WTC11 (cell line): ENCODE results near the gene ELAVL1.

Source experiments
- ATF3 ChIP-seq: sonication (generic); formaldehyde crosslinking; conservative IDR thresholded peaks from 2 replicates; pipeline ENCODE4 v1.8.1; 2022; ENCODE audit warnings: mild to moderate bottlenecking, missing genetic modification reagents
- CTCF ChIP-seq: fragments of 200-600 bp; IDR thresholded peaks from 2 replicates; pipeline ENCODE4 v1.8.0; 2022; ENCODE audit warnings: antibody characterized with exemption
- NFE2L1 ChIP-seq: sonication (generic); formaldehyde crosslinking; IDR thresholded peaks from 2 replicates; pipeline ENCODE4 v1.8.1; 2023; ENCODE audit warnings: missing genetic modification reagents
- NR1H2 ChIP-seq: sonication (generic); formaldehyde crosslinking; IDR thresholded peaks from 2 replicates; pipeline ENCODE4 v1.9.0; 2021; ENCODE audit warnings: mild to moderate bottlenecking, moderate library complexity, missing genetic modification reagents
- PREB ChIP-seq: sonication (generic); formaldehyde crosslinking; IDR thresholded peaks from 2 replicates; pipeline ENCODE4 v1.8.1; 2022; ENCODE audit warnings: mild to moderate bottlenecking, missing genetic modification reagents, moderate library complexity, borderline replicate concordance
- TP53 ChIP-seq: sonication (generic); formaldehyde crosslinking; IDR thresholded peaks from 2 replicates; pipeline ENCODE4 v1.8.1; 2023; ENCODE audit warnings: mild to moderate bottlenecking, missing genetic modification reagents
- ZNF138 ChIP-seq: sonication (generic); formaldehyde crosslinking; conservative IDR thresholded peaks from 2 replicates; pipeline ENCODE4 v1.8.1; 2022; ENCODE audit warnings: mild to moderate bottlenecking, moderate library complexity, missing genetic modification reagents

DNA sequence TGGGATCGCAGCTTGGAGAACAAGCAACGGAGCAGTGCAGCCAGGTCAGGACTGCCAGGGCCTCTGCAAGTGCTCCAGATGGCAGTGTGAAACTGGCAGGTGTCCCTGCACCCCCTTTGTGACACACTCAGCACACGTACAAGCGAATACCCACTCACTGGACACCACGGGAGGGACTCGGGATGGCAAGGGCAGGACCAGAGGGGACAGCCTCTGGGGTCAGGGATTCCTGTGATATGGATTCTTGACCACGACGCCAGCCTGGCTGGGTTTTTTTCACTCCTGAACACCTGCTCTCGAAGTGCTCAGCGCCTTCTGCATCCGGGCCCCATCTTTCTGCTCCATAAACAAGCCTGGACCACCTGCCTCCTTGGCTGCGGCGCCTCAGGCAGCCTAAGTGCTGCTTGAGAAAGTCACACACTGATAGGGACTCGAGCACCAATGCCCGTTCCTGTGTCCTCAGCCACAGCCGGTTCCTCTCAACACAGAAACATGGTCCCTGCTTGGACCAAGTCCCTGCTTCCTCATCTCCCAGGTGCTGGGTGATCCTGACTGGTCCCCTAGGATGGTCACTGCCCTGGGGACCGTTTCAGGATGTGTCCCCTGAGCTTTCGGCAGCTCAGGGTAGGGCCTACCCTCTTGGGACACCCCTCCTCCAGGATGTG lies 22.0 kb downstream of the ELAVL1 start:
- no peak for TF ChIP-seq ZNF138 (CRISPR knock-in tag)
- no peak for TF ChIP-seq PREB (CRISPR knock-in tag)
- TF ChIP-seq ATF3 (CRISPR knock-in tag), result no peak
- no peak for TF ChIP-seq NR1H2 (CRISPR knock-in tag)
- TF ChIP-seq CTCF, result no peak
- TF ChIP-seq NFE2L1 (CRISPR knock-in tag), result no peak
- no peak for TF ChIP-seq TP53 (CRISPR knock-in tag)
